ENCODE results near the gene NOM1.
"Not testable (repeated sequence)": the region's sequence is repeated elsewhere in the genome, so short reads cannot be mapped to it uniquely, and the experiment has no call there.

NOM1 gene

GRCh38 chr7:156949541-156950380 is at the start of gene NOM1:
NOM1 (plus strand) TSS chr7:156949712; CDS start chr7:156949738, 26 bp downstream.
- TF ChIP-seq CTCF (IDR thresholded peaks at IDR 0.05; ENCODE audit: low read length) (peak; percentile 58), EZH2phosphoT487 (IDR thresholded peaks at IDR 0.05; ENCODE audit: low read length) (no peak), EZH2 (optimal IDR thresholded peaks at IDR 0.05; ENCODE audit: low read depth, low read length) (no peak)
- Histone ChIP-seq H3K4me3 (ENCODE audit: low read length) (peak within 1 kb of the TSS; percentile 94), H3K27ac (ENCODE audit: low read length) (peak within 1 kb of the TSS; percentile 73), H3K9me2 (replicated peaks; ENCODE audit: insufficient read depth, low read length) (no peaks in the 10 kb centered on the region), H3F3A (ENCODE audit: insufficient read depth, low read length) (peaks cover 9% of the 10 kb centered on the region), H3K4me2 (ENCODE audit: low read depth, low read length) (peak within 1 kb of the TSS; percentile 90), H2AFZ (ENCODE audit: low read length) (peak within 1 kb of the TSS; percentile 81), H3K9ac (ENCODE audit: low read length) (peak within 1 kb of the TSS; percentile 94), H3K79me2 (ENCODE audit: low read length) (peaks cover 52% of the 10 kb centered on the region), H3K27me3 (replicated peaks; ENCODE audit: insufficient read depth, low read length) (peaks cover 10% of the 10 kb centered on the region; the same call in 1 of the 2 replicates), H4K20me1 (ENCODE audit: insufficient read depth, low read length) (peaks cover 9% of the 10 kb centered on the region; the same call in 1 of the 2 replicates), H3K36me3 (replicated peaks; ENCODE audit: insufficient read depth, low read length) (peaks cover 18% of the 10 kb centered on the region), H3K9me3 (replicated peaks; ENCODE audit: insufficient read depth, low read length) (no peaks in the 10 kb centered on the region), H3K4me1 (ENCODE audit: low read length) (peaks cover 4% of the 10 kb centered on the region; the same call in 1 of the 2 replicates)
- peak; percentile 95 for DNase-seq

- not testable (repeated sequence) for DNase-seq; H4K20me1 ChIP-seq (ENCODE audit: insufficient read depth, low read length); H3F3A ChIP-seq (ENCODE audit: insufficient read depth, low read length); H3K9me2 ChIP-seq (replicated peaks; ENCODE audit: insufficient read depth, low read length); H3K27me3 ChIP-seq (replicated peaks; ENCODE audit: insufficient read depth, low read length); H3K4me3 ChIP-seq (ENCODE audit: low read length); H3K4me1 ChIP-seq (ENCODE audit: low read length); H3K79me2 ChIP-seq (ENCODE audit: low read length); H3K36me3 ChIP-seq (replicated peaks; ENCODE audit: insufficient read depth, low read length); H3K9ac ChIP-seq (ENCODE audit: low read length); H3K9me3 ChIP-seq (replicated peaks; ENCODE audit: insufficient read depth, low read length); H3K4me2 ChIP-seq (ENCODE audit: low read depth, low read length); H2AFZ ChIP-seq (ENCODE audit: low read length); H3K27ac ChIP-seq (ENCODE audit: low read length)
Observed at GRCh38 chr7:156900093-156900492, 49.4 kb upstream of the NOM1 start.

GRCh38 chr7:156903232-156903909 is 46.1 kb upstream of the NOM1 start:
- Histone ChIP-seq H3K4me2 (ENCODE audit: low read depth, low read length) (no peak overlapping the region), H3K4me3 (ENCODE audit: low read length) (no peak overlapping the region), H3K27ac (ENCODE audit: low read length) (no peak overlapping the region), H3K9me2 (replicated peaks; ENCODE audit: insufficient read depth, low read length) (no peaks in the 10 kb centered on the region), H3K27me3 (replicated peaks; ENCODE audit: insufficient read depth, low read length) (no peaks in the 10 kb centered on the region), H3K9ac (ENCODE audit: low read length) (no peak overlapping the region), H3K36me3 (replicated peaks; ENCODE audit: insufficient read depth, low read length) (no peaks in the 10 kb centered on the region), H3K9me3 (replicated peaks; ENCODE audit: insufficient read depth, low read length) (no peaks in the 10 kb centered on the region), H3K4me1 (ENCODE audit: low read length) (no peaks in the 10 kb centered on the region), H3F3A (ENCODE audit: insufficient read depth, low read length) (no peaks in the 10 kb centered on the region), H3K79me2 (ENCODE audit: low read length) (no peaks in the 10 kb centered on the region), H4K20me1 (ENCODE audit: insufficient read depth, low read length) (no peaks in the 10 kb centered on the region), H2AFZ (ENCODE audit: low read length) (no peak overlapping the region)
- DNase-seq: no peak
- TF ChIP-seq EZH2phosphoT487 (IDR thresholded peaks at IDR 0.05; ENCODE audit: low read length): no peak
- TF ChIP-seq EZH2 (optimal IDR thresholded peaks at IDR 0.05; ENCODE audit: low read depth, low read length): no peak
- TF ChIP-seq CTCF (IDR thresholded peaks at IDR 0.05; ENCODE audit: low read length): no peak
